Stimulated activated naive B cell treated with anti-CD40 and anti-IgM and Interleukin-4, amounts not matched to agents 10 μg/mL and 1 μg/mL and 100 μg/mL, for 72 hours (primary cell): ENCODE results near the gene GADD45A.
A peak's percentile ranks its signal among the peaks of the same experiment; 100 is the strongest.

Experiments used
- ATAC-seq, 2 donors: fragments of 150-1000 bp; cut with Tn5 transposase; replicated peaks; 2 replicates each; pipeline ENCODE4 v1.10.0; 2021; ENCODE audit warnings: moderate library complexity in 1 of 2
- DNase-seq: peaks from one replicate; pipeline ENCODE4 v3.0.0; 2021
- H3K27ac Mint-ChIP-seq: one replicate; pipeline ENCODE4 v1.8.0; 2022; ENCODE audit warnings: mild to moderate bottlenecking, mixed read lengths
- H3K27me3 Mint-ChIP-seq, 2 donors: one replicate each; pipeline ENCODE4 v1.8.0; 2022; ENCODE audit warnings: mixed read lengths in 2 of 2
- H3K36me3 Mint-ChIP-seq, 2 donors: one replicate each; pipeline ENCODE4 v1.8.0; 2022; ENCODE audit warnings: mixed read lengths in 2 of 2, mild to moderate bottlenecking in 1 of 2
- H3K4me1 Mint-ChIP-seq, 2 donors: one replicate each; pipeline ENCODE4 v1.8.0; 2022; ENCODE audit warnings: mixed read lengths in 2 of 2, mild to moderate bottlenecking in 1 of 2
- H3K4me3 Mint-ChIP-seq, 2 donors: one replicate each; pipeline ENCODE4 v1.8.0; 2022; ENCODE audit warnings: mild to moderate bottlenecking in 2 of 2, mixed read lengths in 2 of 2, moderate library complexity in 1 of 2
- H3K9me3 Mint-ChIP-seq, 2 donors: one replicate each; pipeline ENCODE4 v1.8.0; 2022; ENCODE audit warnings: mixed read lengths in 2 of 2, mild to moderate bottlenecking in 1 of 2

The GADD45A gene

GRCh38 chr1:67711855-67712212 lies 26.8 kb downstream of the GADD45A start:
- Mint-ChIP-seq H3K36me3 (no peaks in the 10 kb centered on the region), H3K9me3 (no peaks in the 10 kb centered on the region), H3K27ac (no peak overlapping the region), H3K4me3 (no peak overlapping the region), H3K4me1 (no peaks in the 10 kb centered on the region), H3K27me3 (no peaks in the 10 kb centered on the region)
- ATAC-seq (no peak), DNase-seq (no peak)

GRCh38 chr1:67713057-67713846 lies 28.3 kb downstream of the GADD45A start:
- H3K9me3 Mint-ChIP-seq, result no peaks in the 10 kb centered on the region
- no peaks in the 10 kb centered on the region for H3K27me3 Mint-ChIP-seq
- no peak overlapping the region for H3K27ac Mint-ChIP-seq
- H3K4me1 Mint-ChIP-seq, result no peaks in the 10 kb centered on the region
- no peak overlapping the region for H3K4me3 Mint-ChIP-seq
- no peaks in the 10 kb centered on the region for H3K36me3 Mint-ChIP-seq
- DNase-seq (no peak), ATAC-seq (no peak)

- Mint-ChIP-seq H3K36me3 (no peaks in the 10 kb centered on the region), H3K27ac (no peak overlapping the region), H3K9me3 (no peaks in the 10 kb centered on the region)
These were observed 30.8 kb downstream of the GADD45A start for GRCh38 chr1:67715819-67716218.

GRCh38 chr1:67716800-67717199 lies 31.8 kb downstream of the GADD45A start:
- Mint-ChIP-seq H3K36me3 (no peaks in the 10 kb centered on the region), H3K9me3 (no peaks in the 10 kb centered on the region), H3K4me3 (no peak overlapping the region), H3K4me1 (no peaks in the 10 kb centered on the region), H3K27ac (no peak overlapping the region), H3K27me3 (no peaks in the 10 kb centered on the region)
- no peak for ATAC-seq
- no peak for DNase-seq

More at GRCh38 chr1:67715819-67716218, 30.8 kb downstream of the GADD45A start:
- Mint-ChIP-seq H3K4me1 (no peaks in the 10 kb centered on the region), H3K27me3 (no peaks in the 10 kb centered on the region), H3K4me3 (no peak overlapping the region)
- ATAC-seq (no peak), DNase-seq (no peak)

GRCh38 chr1:67717876-67718275 lies 32.9 kb downstream of the GADD45A start:
- H3K36me3 Mint-ChIP-seq, result no peaks in the 10 kb centered on the region
- DNase-seq (no peak), ATAC-seq (no peak)
- H3K9me3 Mint-ChIP-seq, result no peaks in the 10 kb centered on the region
- no peak overlapping the region for H3K27ac Mint-ChIP-seq
- H3K4me1 Mint-ChIP-seq, result no peaks in the 10 kb centered on the region
- H3K27me3 Mint-ChIP-seq, result no peaks in the 10 kb centered on the region
- H3K4me3 Mint-ChIP-seq, result no peak overlapping the region

- H3K36me3 Mint-ChIP-seq, result no peaks in the 10 kb centered on the region
- no peak for ATAC-seq
- H3K4me1 Mint-ChIP-seq, result no peaks in the 10 kb centered on the region
These were observed 34.6 kb downstream of the GADD45A start for GRCh38 chr1:67719329-67720196.

GRCh38 chr1:67721112-67721511 lies 36.1 kb downstream of the GADD45A start:
- no peaks in the 10 kb centered on the region for H3K4me1 Mint-ChIP-seq
- H3K27me3 Mint-ChIP-seq, result no peaks in the 10 kb centered on the region
- no peaks in the 10 kb centered on the region for H3K36me3 Mint-ChIP-seq
- no peak overlapping the region for H3K27ac Mint-ChIP-seq
- ATAC-seq, result no peak
- H3K4me3 Mint-ChIP-seq, result no peak overlapping the region
- DNase-seq, result no peak
- H3K9me3 Mint-ChIP-seq, result no peaks in the 10 kb centered on the region

More at GRCh38 chr1:67719329-67720196, 34.6 kb downstream of the GADD45A start:
- Mint-ChIP-seq H3K9me3 (no peaks in the 10 kb centered on the region), H3K4me3 (no peak overlapping the region), H3K27me3 (no peaks in the 10 kb centered on the region), H3K27ac (no peak overlapping the region)
- no peak for DNase-seq

GRCh38 chr1:67721650-67722291 lies 36.8 kb downstream of the GADD45A start:
- DNase-seq (no peak), ATAC-seq (no peak)
- Mint-ChIP-seq H3K9me3 (no peaks in the 10 kb centered on the region), H3K36me3 (no peaks in the 10 kb centered on the region), H3K27me3 (no peaks in the 10 kb centered on the region), H3K27ac (no peak overlapping the region), H3K4me3 (no peak overlapping the region), H3K4me1 (no peaks in the 10 kb centered on the region)

GRCh38 chr1:67722292-67722944 lies 37.4 kb downstream of the GADD45A start:
- H3K36me3 Mint-ChIP-seq, result no peaks in the 10 kb centered on the region
- no peaks in the 10 kb centered on the region for H3K9me3 Mint-ChIP-seq
- H3K27ac Mint-ChIP-seq, result no peak overlapping the region
- DNase-seq, result no peak
- no peaks in the 10 kb centered on the region for H3K27me3 Mint-ChIP-seq
- no peak overlapping the region for H3K4me3 Mint-ChIP-seq
- ATAC-seq, result no peak
- no peaks in the 10 kb centered on the region for H3K4me1 Mint-ChIP-seq

GRCh38 chr1:67723126-67723525 lies 38.1 kb downstream of the GADD45A start:
- H3K4me1 Mint-ChIP-seq, result no peaks in the 10 kb centered on the region
- no peak overlapping the region for H3K4me3 Mint-ChIP-seq
- no peaks in the 10 kb centered on the region for H3K36me3 Mint-ChIP-seq
- no peak overlapping the region for H3K27ac Mint-ChIP-seq
- H3K27me3 Mint-ChIP-seq, result no peaks in the 10 kb centered on the region
- H3K9me3 Mint-ChIP-seq, result no peaks in the 10 kb centered on the region
- DNase-seq (no peak), ATAC-seq (no peak)

GRCh38 chr1:67723620-67724019 lies 38.6 kb downstream of the GADD45A start:
- H3K36me3 Mint-ChIP-seq, result no peaks in the 10 kb centered on the region
- H3K27ac Mint-ChIP-seq, result no peak overlapping the region
- no peak overlapping the region for H3K4me3 Mint-ChIP-seq
- ATAC-seq, result peak; percentile 93 to 97
- no peak for DNase-seq
- H3K27me3 Mint-ChIP-seq, result no peaks in the 10 kb centered on the region
- H3K9me3 Mint-ChIP-seq, result no peaks in the 10 kb centered on the region
- peaks cover 0 to 4% of the 10 kb centered on the region in 2 donors for H3K4me1 Mint-ChIP-seq

GRCh38 chr1:67724928-67725560 lies 40.0 kb downstream of the GADD45A start:
- H3K9me3 Mint-ChIP-seq, result no peaks in the 10 kb centered on the region
- H3K4me1 Mint-ChIP-seq, result peaks cover 5 to 11% of the 10 kb centered on the region in 2 donors
- no peaks in the 10 kb centered on the region for H3K27me3 Mint-ChIP-seq
- H3K27ac Mint-ChIP-seq, result no peak overlapping the region
- no peak overlapping the region for H3K4me3 Mint-ChIP-seq
- DNase-seq, result no peak
- no peaks in the 10 kb centered on the region for H3K36me3 Mint-ChIP-seq
- no peak for ATAC-seq

GRCh38 chr1:67726224-67726623 lies 41.2 kb downstream of the GADD45A start:
- ATAC-seq (no peak), DNase-seq (no peak)
- H3K4me1 Mint-ChIP-seq, result peaks cover 8 to 15% of the 10 kb centered on the region in 2 donors
- no peaks in the 10 kb centered on the region for H3K36me3 Mint-ChIP-seq
- H3K27me3 Mint-ChIP-seq, result no peaks in the 10 kb centered on the region
- no peaks in the 10 kb centered on the region for H3K9me3 Mint-ChIP-seq
- H3K27ac Mint-ChIP-seq, result no peak overlapping the region
- H3K4me3 Mint-ChIP-seq, result no peak overlapping the region

GRCh38 chr1:67729872-67730271 lies 44.9 kb downstream of the GADD45A start:
- Mint-ChIP-seq H3K4me3 (no peak overlapping the region), H3K27me3 (no peaks in the 10 kb centered on the region), H3K27ac (no peak overlapping the region), H3K9me3 (no peaks in the 10 kb centered on the region), H3K36me3 (no peaks in the 10 kb centered on the region), H3K4me1 (peaks cover 18 to 25% of the 10 kb centered on the region in 2 donors)
- DNase-seq, result no peak
- peak; percentile 43 to 50 for ATAC-seq
